ES-I3 (cell line): Measurements from ENCODE around the gene CFAP299.

Experiments
- H3K36me3 ChIP-seq: 2 replicates; pipeline ENCODE4 v1.6.1; 2013; ENCODE audit warnings: mild to moderate bottlenecking, low read length, control low read depth, moderate library complexity; ENCODE audit not compliant: insufficient read depth
- H3K4me1 ChIP-seq: 2 replicates; pipeline ENCODE4 v1.6.1; 2013; ENCODE audit warnings: mild to moderate bottlenecking, control low read depth, low read length; ENCODE audit not compliant: insufficient read depth
- H3K9ac ChIP-seq: 2 replicates; pipeline ENCODE4 v1.6.1; 2013; ENCODE audit warnings: low read depth, mild to moderate bottlenecking, low read length, moderate library complexity
- H3K9me3 ChIP-seq: 2 replicates; pipeline ENCODE4 v1.6.1; 2013; ENCODE audit warnings: mild to moderate bottlenecking, low read length, moderate library complexity; ENCODE audit not compliant: control insufficient read depth, insufficient read depth

The CFAP299 gene

DNA sequence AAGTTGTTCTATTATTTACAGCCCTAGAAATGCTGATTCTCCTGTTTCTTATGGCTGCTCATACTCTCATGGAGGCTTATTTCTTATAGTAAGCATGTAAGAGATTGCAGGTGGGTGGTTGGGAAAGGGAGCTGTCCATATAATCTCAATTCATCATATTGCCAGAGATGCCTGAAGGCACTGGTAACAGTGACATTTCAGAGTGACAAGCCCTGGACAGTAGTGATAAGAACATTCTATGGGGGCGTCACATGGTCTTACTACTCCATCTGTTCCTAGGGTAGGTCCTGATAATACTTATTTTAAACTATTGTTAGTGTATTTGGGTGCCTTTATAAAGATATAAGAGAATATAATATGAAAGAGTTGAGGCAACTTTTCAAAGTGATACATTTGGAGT is 171.5 kb downstream of the CFAP299 start:
- H3K9me3 ChIP-seq: no peaks in the 10 kb centered on the region
- H3K4me1 ChIP-seq: no peaks in the 10 kb centered on the region
- H3K36me3 ChIP-seq: no peaks in the 10 kb centered on the region
- no peak overlapping the region for H3K9ac ChIP-seq

DNA sequence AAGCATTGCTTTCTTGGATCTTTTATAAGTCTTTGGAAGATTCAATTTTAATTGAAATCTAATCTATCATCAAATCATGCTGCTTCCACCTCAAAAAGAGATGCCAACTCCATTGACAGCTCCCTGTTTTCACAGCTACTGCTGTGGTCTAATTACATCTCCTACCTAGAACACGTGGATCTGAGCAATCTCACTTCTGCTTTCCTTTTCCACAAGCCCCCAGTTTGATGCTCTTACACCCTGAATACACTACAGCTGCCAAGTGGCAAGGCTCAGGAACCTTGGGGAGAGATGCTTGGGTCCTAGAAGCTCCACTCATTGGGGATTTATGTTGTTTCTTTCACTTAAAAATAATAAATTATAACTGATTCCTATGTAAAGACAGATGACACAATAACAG is 172.0 kb downstream of the CFAP299 start:
- H3K36me3 ChIP-seq: no peaks in the 10 kb centered on the region
- H3K9ac ChIP-seq: no peak overlapping the region

DNA sequence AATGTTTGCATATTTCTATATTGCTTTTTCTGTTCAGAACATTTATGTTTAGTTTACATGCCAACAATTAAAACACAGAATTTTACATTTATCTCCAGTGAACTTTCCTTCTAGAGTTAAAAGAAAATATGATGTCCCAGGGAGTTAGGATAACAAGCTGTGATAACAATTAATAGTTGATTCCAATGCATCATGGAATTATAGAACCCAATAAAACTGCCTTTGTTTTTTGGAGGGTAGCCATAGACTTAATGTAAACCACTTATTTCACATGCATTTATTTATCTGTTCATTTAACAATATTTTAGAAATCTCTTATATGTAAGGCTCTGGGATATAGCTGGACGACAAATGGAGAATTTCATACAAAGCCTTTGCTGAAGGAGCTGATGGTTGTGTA is 180.0 kb downstream of the CFAP299 start:
- H3K4me1 ChIP-seq: no peaks in the 10 kb centered on the region
- H3K9ac ChIP-seq: no peak overlapping the region
- H3K36me3 ChIP-seq: no peaks in the 10 kb centered on the region
- no peaks in the 10 kb centered on the region for H3K9me3 ChIP-seq

More for the DNA sequence above, 172.0 kb downstream of the CFAP299 start:
- no peaks in the 10 kb centered on the region for H3K4me1 ChIP-seq
- no peaks in the 10 kb centered on the region for H3K9me3 ChIP-seq

GRCh38 chr4:80521438-80521837 is 185.9 kb downstream of the CFAP299 start:
- Histone ChIP-seq H3K9me3 (no peaks in the 10 kb centered on the region), H3K9ac (no peak overlapping the region), H3K4me1 (no peaks in the 10 kb centered on the region), H3K36me3 (no peaks in the 10 kb centered on the region)

DNA sequence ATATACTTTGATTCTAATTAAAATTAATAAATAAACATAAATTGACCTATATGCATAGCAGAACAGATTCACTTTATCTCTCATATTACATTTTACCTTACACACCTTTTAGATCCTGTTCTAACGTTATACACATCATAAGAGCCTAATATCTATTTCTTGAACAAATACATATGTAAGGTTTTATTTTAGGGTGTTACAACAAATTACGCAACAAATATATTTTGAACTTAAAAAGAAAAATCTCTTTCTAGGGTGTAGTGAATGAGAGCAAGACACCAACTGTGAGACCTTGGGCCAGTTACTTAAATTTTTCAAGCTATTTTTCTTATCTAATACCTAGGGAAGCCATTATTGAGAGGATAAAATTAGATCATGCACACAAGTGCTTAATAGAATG is 191.2 kb downstream of the CFAP299 start:
- Histone ChIP-seq H3K9ac (no peak overlapping the region), H3K9me3 (no peaks in the 10 kb centered on the region), H3K36me3 (no peaks in the 10 kb centered on the region), H3K4me1 (no peaks in the 10 kb centered on the region)

DNA sequence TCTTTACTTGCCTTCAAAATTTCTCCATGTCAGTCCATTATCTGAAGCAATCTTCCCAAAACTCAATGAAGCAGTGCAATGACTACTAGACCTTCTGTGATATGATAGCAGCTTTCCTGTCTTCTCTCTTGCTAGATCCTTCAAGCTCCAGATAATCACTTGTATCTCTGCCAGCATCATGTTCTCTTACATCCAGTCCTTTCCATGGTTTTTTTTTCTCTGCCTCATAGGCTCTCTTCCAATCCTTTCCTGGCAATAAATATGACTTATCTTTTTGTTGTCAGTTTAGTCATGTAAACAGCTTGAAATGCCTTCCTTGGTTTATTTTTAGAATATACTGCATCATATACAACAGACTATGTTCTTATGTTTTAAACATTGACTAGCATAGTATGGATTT is 193.5 kb downstream of the CFAP299 start:
- Histone ChIP-seq H3K9me3 (no peaks in the 10 kb centered on the region), H3K9ac (no peak overlapping the region), H3K4me1 (peaks cover 11% of the 10 kb centered on the region; the same call in 1 of the 2 replicates), H3K36me3 (no peaks in the 10 kb centered on the region)

GRCh38 chr4:80532674-80533333 is 197.3 kb downstream of the CFAP299 start:
- no peaks in the 10 kb centered on the region for H3K36me3 ChIP-seq
- H3K9ac ChIP-seq: no peak overlapping the region
- no peaks in the 10 kb centered on the region for H3K9me3 ChIP-seq
- peaks cover 11% of the 10 kb centered on the region; the same call in 1 of the 2 replicates for H3K4me1 ChIP-seq

- Histone ChIP-seq H3K36me3 (no peaks in the 10 kb centered on the region), H3K9me3 (no peaks in the 10 kb centered on the region), H3K4me1 (peaks cover 11% of the 10 kb centered on the region; the same call in 1 of the 2 replicates), H3K9ac (no peak overlapping the region)
Observed at GRCh38 chr4:80535551-80535950, 200.0 kb downstream of the CFAP299 start.

GRCh38 chr4:80538276-80538926 is 202.9 kb downstream of the CFAP299 start:
- no peaks in the 10 kb centered on the region for H3K36me3 ChIP-seq
- H3K9me3 ChIP-seq: no peaks in the 10 kb centered on the region
- no peaks in the 10 kb centered on the region; the same call in 1 of the 2 replicates for H3K4me1 ChIP-seq
- no peak overlapping the region for H3K9ac ChIP-seq

DNA sequence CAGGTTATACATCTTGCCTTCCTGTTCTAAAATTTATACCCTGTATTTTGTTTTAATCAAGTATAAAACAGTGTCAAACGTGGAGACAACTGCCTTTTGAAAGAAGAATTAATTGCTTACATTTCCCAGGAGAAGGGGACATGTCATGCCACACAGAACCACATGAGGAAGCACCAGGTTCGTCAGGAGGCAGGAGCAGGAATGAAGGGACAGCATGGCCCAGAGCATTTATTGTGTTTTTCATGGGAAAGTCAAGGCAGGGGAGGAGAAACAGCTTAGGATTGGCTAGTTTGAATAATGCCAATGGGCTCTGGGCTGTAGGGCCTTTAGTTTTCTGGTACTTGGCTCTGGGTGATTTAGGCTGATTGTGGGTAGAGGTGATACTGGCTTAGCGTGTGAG is 203.7 kb downstream of the CFAP299 start:
- no peaks in the 10 kb centered on the region for H3K4me1 ChIP-seq
- H3K9me3 ChIP-seq: no peaks in the 10 kb centered on the region
- H3K36me3 ChIP-seq: no peaks in the 10 kb centered on the region
- H3K9ac ChIP-seq: no peak overlapping the region

DNA sequence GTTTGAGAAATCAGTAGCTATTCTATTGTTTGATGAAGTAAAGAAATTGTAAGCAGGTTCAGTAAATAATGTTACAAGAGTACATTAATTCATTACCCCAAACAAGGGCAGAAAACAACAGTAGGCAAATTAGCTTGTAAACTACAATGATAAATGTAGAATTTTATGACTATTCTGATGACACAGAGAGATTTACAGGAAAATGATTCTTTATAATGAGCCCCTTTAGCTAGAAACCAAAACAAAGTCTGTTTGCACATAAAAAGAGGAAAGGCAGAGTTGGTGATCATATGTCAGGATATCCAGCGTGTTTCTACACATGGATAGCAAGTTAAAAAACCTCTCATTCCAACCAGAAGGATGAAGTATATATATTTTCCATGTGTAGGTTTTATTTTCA is 204.8 kb downstream of the CFAP299 start:
- no peaks in the 10 kb centered on the region for H3K36me3 ChIP-seq
- H3K9ac ChIP-seq: no peak overlapping the region
- H3K9me3 ChIP-seq: no peaks in the 10 kb centered on the region
- no peaks in the 10 kb centered on the region for H3K4me1 ChIP-seq

DNA sequence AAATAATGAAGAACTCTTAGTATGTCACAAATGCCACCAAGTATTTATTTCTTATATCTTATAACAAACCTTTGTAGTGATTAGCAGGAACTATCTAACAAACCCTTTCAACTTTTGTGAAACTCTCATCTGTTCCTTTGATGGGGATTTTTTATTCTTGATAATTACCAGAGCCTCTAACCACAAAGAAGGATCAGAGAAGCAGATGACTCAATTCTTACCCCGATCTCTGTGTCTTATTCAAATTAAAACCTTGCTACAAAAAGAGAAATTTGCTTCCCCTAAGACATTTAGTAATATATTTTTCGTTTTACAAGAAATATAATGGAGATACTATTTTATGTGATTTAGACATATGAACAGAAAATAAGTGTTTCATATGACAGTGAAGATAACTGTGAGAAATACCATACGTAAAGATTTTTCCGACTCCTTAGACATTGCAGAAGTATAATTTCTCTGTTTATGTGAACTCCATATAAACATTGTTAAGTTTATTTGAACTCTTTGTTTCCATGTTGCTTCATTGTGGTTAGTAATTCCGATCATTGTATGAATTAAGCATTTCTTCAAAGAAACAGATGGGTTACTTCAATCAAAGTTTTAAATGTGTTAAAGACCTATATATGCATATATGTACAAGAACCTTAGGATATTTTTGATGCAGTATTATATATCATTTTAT is 205.4 kb downstream of the CFAP299 start:
- Histone ChIP-seq H3K36me3 (no peaks in the 10 kb centered on the region), H3K4me1 (no peaks in the 10 kb centered on the region), H3K9me3 (no peaks in the 10 kb centered on the region), H3K9ac (no peak overlapping the region)

DNA sequence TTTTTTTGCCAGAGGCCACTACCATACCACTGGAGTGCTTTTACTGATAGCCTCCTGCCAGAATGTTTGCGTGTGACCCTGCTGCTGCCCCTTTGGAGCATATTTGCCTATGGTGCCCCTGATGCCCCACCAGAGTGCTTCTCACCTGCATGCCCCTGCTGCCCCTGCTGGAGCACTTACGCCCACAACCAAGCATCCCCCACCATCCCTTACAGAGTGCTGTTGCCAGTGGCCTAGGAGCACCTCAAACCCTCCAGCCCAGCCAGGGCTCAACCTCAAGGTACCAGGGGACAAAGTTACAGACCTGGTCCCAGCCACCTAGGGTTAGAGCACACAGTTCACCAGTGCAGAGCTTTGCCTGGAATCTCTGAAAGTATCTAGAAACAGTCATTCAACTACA is 207.2 kb downstream of the CFAP299 start:
- Histone ChIP-seq H3K9me3 (no peaks in the 10 kb centered on the region), H3K4me1 (no peaks in the 10 kb centered on the region)

GRCh38 chr4:80560337-80560736 is 224.8 kb downstream of the CFAP299 start:
- Histone ChIP-seq H3K4me1 (no peaks in the 10 kb centered on the region), H3K9ac (no peak overlapping the region), H3K9me3 (no peaks in the 10 kb centered on the region), H3K36me3 (no peaks in the 10 kb centered on the region)

More for the DNA sequence above, 207.2 kb downstream of the CFAP299 start:
- Histone ChIP-seq H3K9ac (no peak overlapping the region), H3K36me3 (no peaks in the 10 kb centered on the region)
